Kidney (tissue), 14 donors: ENCODE measurements around the gene CD79B. TPM values are rescaled to one million over a fixed set of nuclear protein-coding genes. Genes with fewer than 3 reads are reported as not detected.

Source experiments
- DNase-seq, 5 donors: peaks; one replicate each; pipeline ENCODE4 v3.0.0-alpha.2; 2013 to 2020
- FAIRE-seq: peaks from 2 replicates; lab custom pipeline; 2012; peaks lifted over from hg19 to GRCh38; lab: Jason Lieb, UNC
- H3K27ac ChIP-seq, 2 donors: one replicate each; pipeline ENCODE4 v1.7.0; 2013; ENCODE audit warnings: low read depth in 2 of 2, low read length in 2 of 2, inconsistent platforms in 1 of 2
- H3K27me3 ChIP-seq: one replicate; pipeline ENCODE4 v1.7.1; 2013; ENCODE audit warnings: low read length, inconsistent platforms; ENCODE audit not compliant: control insufficient read depth, insufficient read depth
- H3K36me3 ChIP-seq, 3 donors: one replicate each; pipeline versions ENCODE4 v1.7.0 to v1.7.1; 2013; ENCODE audit warnings: low read length in 3 of 3, control low read depth in 1 of 3, inconsistent platforms in 1 of 3; ENCODE audit not compliant: insufficient read depth in 3 of 3, control insufficient read depth in 2 of 3
- H3K4me1 ChIP-seq, 3 donors: one replicate each; pipeline versions ENCODE4 v1.7.0 to v1.7.1; 2013; ENCODE audit warnings: low read length in 3 of 3, inconsistent platforms in 1 of 3, low read depth in 1 of 3; ENCODE audit not compliant: control insufficient read depth in 2 of 3, insufficient read depth in 2 of 3
- H3K4me3 ChIP-seq, 3 donors: one replicate each; pipeline versions ENCODE4 v1.7.0 to v1.8.1; 2013; ENCODE audit warnings: low read length in 3 of 3, control low read depth in 1 of 3, inconsistent platforms in 1 of 3
- H3K9ac ChIP-seq, 3 donors: one replicate each; pipeline versions ENCODE4 v1.7.0 to v1.7.1; 2013; ENCODE audit warnings: low read length in 3 of 3, control low read depth in 1 of 3, inconsistent platforms in 1 of 3
- H3K9me3 ChIP-seq, 3 donors: one replicate each; pipeline versions ENCODE4 v1.7.0 to v1.7.1; 2013; ENCODE audit warnings: low read length in 3 of 3, control low read depth in 1 of 3, inconsistent platforms in 1 of 3; ENCODE audit not compliant: control insufficient read depth in 2 of 3, insufficient read depth in 1 of 3
- intact Hi-C: fragments of 100-400 bp; cut with DNase I; formaldehyde crosslinking; loops from one replicate; pipeline ENCODE4 v1.11.1; 2022
- polyA plus RNA-seq: library from polyadenylated mRNA; stranded (reverse); fragments of 350-450 nt; fragmentation: Illumina TruSeq; extraction: RNeasy Lipid Tissue Mini Kit (QIAGEN cat#74804); gene quantifications from one replicate; pipeline ENCODE4 v1.2.3, GENCODE V29; 2014; ENCODE audit warnings: low read depth, low replicate concordance; ENCODE audit not compliant: insufficient read depth
- total RNA-seq: library from RNA; stranded (reverse); fragmentation: NEBNext Ultra II Directional; extraction: Animal tissue kit (Norgen Biotek cat#: 25700); gene quantifications from one replicate; pipeline ENCODE4 v1.2.1, GENCODE V29; 2021
- TF ChIP-seq, protein P1 (sequence below): IDR thresholded peaks from 3 replicates; pipeline ENCODE4 v1.5.1; 2012; ENCODE audit warnings: mild to moderate bottlenecking, moderate library complexity, borderline replicate concordance; ENCODE audit not compliant: insufficient read depth; ENCODE audit errors: extremely low read depth
- donor health status: control.
- donor health status: control.
- donor health status: control.
- donor health status: control.
- donor health status: control.
- donor health status: DM: yes; HTN: yes; CAD: no.
- donor health status: Normal renal cell carcinoma (clear cell type).

Gene CD79B
- total and polyA plus RNA-seq, 2 donors from 2014 or later = 5.2 to 11.4 TPM

DNA sequence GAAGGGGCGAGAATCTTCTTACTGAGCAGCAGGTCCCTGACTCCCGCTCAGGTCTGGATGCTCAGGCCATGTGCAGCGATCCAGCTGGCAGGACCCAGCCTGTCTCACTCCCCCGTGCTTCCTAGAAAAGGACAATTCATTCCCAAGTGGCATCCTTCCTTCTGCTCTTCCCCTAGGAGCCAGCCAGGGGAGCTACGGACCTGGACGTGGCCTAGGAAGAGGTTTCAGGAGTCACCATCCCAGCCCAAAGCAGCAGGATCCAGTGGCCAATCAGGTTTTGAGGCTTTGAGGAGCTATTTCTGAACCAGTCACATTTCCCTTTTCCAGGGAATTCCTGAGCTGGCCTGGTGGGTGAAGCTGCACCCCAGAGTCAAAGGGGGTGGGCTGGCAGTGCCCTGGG, 7.8 kb upstream of the CD79B start:
- no peak overlapping the region for H3K9ac ChIP-seq
- DNase-seq = peak in 2 of 5 donors; percentile 31 to 54
- no peaks in the 10 kb centered on the region for H3K9me3 ChIP-seq
- H3K4me1 ChIP-seq = no peaks in the 10 kb centered on the region
- TF ChIP-seq, protein P1, sequence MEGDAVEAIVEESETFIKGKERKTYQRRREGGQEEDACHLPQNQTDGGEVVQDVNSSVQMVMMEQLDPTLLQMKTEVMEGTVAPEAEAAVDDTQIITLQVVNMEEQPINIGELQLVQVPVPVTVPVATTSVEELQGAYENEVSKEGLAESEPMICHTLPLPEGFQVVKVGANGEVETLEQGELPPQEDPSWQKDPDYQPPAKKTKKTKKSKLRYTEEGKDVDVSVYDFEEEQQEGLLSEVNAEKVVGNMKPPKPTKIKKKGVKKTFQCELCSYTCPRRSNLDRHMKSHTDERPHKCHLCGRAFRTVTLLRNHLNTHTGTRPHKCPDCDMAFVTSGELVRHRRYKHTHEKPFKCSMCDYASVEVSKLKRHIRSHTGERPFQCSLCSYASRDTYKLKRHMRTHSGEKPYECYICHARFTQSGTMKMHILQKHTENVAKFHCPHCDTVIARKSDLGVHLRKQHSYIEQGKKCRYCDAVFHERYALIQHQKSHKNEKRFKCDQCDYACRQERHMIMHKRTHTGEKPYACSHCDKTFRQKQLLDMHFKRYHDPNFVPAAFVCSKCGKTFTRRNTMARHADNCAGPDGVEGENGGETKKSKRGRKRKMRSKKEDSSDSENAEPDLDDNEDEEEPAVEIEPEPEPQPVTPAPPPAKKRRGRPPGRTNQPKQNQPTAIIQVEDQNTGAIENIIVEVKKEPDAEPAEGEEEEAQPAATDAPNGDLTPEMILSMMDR = no peak
- H3K27me3 ChIP-seq = no peaks in the 10 kb centered on the region
- no peaks in the 10 kb centered on the region for H3K36me3 ChIP-seq
- no peak overlapping the region for H3K4me3 ChIP-seq
- no peak overlapping the region for H3K27ac ChIP-seq
- intact Hi-C loops = no loop called here
- no peak for FAIRE-seq

DNA sequence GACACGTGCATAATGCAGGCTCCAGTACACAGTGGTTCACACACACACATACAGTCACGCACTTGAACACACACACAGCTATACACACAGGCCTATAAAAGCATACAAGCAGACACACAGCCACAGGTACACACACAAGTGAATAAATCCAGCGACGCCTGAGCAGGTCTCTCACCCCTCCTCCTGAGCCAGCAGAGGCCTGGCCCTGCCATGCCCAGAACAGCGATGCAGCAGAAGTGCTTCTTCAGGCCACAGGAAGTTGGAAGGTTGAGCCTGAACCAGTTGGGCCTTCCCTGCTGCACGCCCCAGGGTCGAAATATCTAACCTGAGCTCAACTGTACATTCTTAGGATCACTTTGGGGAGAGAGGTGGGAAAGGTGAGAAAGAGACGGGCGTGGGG, 7.3 kb upstream of the CD79B start:
- no peak overlapping the region for H3K27ac ChIP-seq
- no peak for FAIRE-seq
- no peak overlapping the region for H3K4me3 ChIP-seq
- H3K27me3 ChIP-seq = no peaks in the 10 kb centered on the region
- H3K36me3 ChIP-seq = no peaks in the 10 kb centered on the region
- H3K9me3 ChIP-seq = no peaks in the 10 kb centered on the region
- DNase-seq = peak in 2 of 5 donors; percentile 39 to 43
- intact Hi-C loops = no loop called here
- TF ChIP-seq, protein P1 = no peak
- H3K9ac ChIP-seq = no peak overlapping the region
- no peaks in the 10 kb centered on the region for H3K4me1 ChIP-seq

DNA sequence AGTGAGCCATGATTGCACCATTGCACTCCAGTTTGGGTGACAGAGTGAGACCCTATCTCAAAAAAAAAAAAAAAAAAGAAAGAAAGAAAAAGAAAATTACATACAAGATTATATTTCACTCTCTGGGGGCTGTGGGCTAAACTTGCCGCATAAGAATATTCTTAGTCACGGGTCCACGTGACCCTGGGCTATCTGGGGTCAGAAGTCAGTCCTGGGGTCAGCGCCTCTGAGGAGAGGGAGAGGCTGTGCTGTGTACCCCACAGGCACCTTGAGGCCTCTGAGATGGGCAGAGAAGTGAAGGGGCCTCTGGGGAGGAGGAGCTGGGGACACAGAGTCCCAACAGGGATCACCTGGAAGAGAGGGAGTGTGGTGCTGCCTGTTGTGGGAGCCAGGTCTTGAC, 5.8 kb upstream of the CD79B start:
- H3K9me3 ChIP-seq = no peaks in the 10 kb centered on the region
- no peak overlapping the region for H3K27ac ChIP-seq
- TF ChIP-seq, protein P1 = no peak
- no peaks in the 10 kb centered on the region for H3K4me1 ChIP-seq
- no peak overlapping the region for H3K9ac ChIP-seq
- intact Hi-C loops = no loop called here
- no peak overlapping the region for H3K4me3 ChIP-seq
- no peaks in the 10 kb centered on the region for H3K36me3 ChIP-seq
- FAIRE-seq = no peak
- no peak for DNase-seq
- no peaks in the 10 kb centered on the region for H3K27me3 ChIP-seq

DNA sequence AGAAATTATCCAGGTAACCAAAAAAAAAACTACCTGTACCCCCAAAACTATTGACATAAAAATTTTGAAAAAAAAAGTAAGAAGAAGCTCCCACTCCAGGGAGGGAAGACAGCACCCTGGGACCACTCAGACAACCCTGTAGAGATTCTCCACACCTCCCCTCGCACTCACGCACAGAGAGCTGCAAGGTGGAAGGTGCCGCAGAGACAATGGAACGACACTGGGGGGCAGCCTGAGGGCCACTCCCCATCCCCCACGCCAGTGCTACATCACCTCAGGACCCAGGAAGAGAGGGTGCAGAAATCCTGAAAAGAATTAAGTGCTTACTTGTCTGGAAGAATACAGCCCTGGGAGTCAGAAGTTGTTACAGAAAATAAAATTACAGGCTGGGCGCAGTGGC, 5.2 kb upstream of the CD79B start:
- TF ChIP-seq, protein P1 = no peak
- no peaks in the 10 kb centered on the region for H3K27me3 ChIP-seq
- H3K9me3 ChIP-seq = no peaks in the 10 kb centered on the region
- FAIRE-seq (no peak), DNase-seq (no peak)
- H3K4me1 ChIP-seq = peaks cover 0 to under 1% (median 0%) of the 10 kb centered on the region in 3 donors
- H3K27ac ChIP-seq = no peak overlapping the region
- intact Hi-C loops = no loop called here
- H3K9ac ChIP-seq = no peak overlapping the region
- no peak overlapping the region for H3K4me3 ChIP-seq
- H3K36me3 ChIP-seq = no peaks in the 10 kb centered on the region
